ENCODE data around the gene VTN.
"Not testable (repeated sequence)": the region's sequence is repeated elsewhere in the genome, so short reads cannot be mapped to it uniquely, and the experiment has no call there.

The VTN gene

GRCh38 chr17:28338769-28339212 is 31.3 kb downstream of the VTN start:
- DNase-seq = not testable (repeated sequence)

- no peak for DNase-seq
Observed at GRCh38 chr17:28338056-28338768, 31.9 kb downstream of the VTN start.

- no peak for DNase-seq
Observed at GRCh38 chr17:28335959-28336871, 33.9 kb downstream of the VTN start.

GRCh38 chr17:28335201-28335958 is 34.7 kb downstream of the VTN start, which contains the start of the genes IFT20 and TNFAIP1:
TSS of gene IFT20 (minus strand) at chr17:28335472. CDS start at chr17:28331985, 3,487 bp downstream.
TSS of gene TNFAIP1 (plus strand) at chr17:28335761. CDS start at chr17:28339522, 3,761 bp downstream.
- DNase-seq = peak; percentile 99

GRCh38 chr17:28334666-28335200 is 35.4 kb downstream of the VTN start:
- no peak for DNase-seq

GRCh38 chr17:28334171-28334570 is 35.9 kb downstream of the VTN start:
- DNase-seq = no peak

- DNase-seq = no peak
Observed at GRCh38 chr17:28333083-28333746, 36.9 kb downstream of the VTN start.

- no peak for DNase-seq
Observed at GRCh38 chr17:28331891-28332420, 38.2 kb downstream of the VTN start.

GRCh38 chr17:28330671-28331070 is 39.4 kb downstream of the VTN start:
- DNase-seq = no peak

GRCh38 chr17:28328325-28328724 is 41.8 kb downstream of the VTN start:
- DNase-seq = no peak

GRCh38 chr17:28327709-28328108 is 42.4 kb downstream of the VTN start:
- DNase-seq = no peak

- no peak for DNase-seq
Observed at GRCh38 chr17:28327031-28327607, 43.0 kb downstream of the VTN start.

GRCh38 chr17:28326114-28326513 is 44.0 kb downstream of the VTN start:
- no peak for DNase-seq

GRCh38 chr17:28325211-28325610 is 44.9 kb downstream of the VTN start:
- no peak for DNase-seq

GRCh38 chr17:28324781-28325180 is 45.3 kb downstream of the VTN start:
- no peak for DNase-seq

- DNase-seq = no peak
Observed at GRCh38 chr17:28324267-28324745, 45.8 kb downstream of the VTN start.

GRCh38 chr17:28320215-28321061 is 49.7 kb downstream of the VTN start:
- no peak for DNase-seq

GRCh38 chr17:28319598-28319935 is 50.5 kb downstream of the VTN start:
- DNase-seq = no peak

- peak; percentile 93 for DNase-seq
Observed at GRCh38 chr17:28318759-28319597, 51.1 kb downstream of the VTN start, which contains the start of gene TMEM97. TSS of gene TMEM97 (plus strand) at chr17:28319200. CDS start at chr17:28319240, 40 bp downstream.
